ENCODE data around the gene TRIM32. TPM values are rescaled to one million over a fixed set of nuclear protein-coding genes. Genes with fewer than 3 reads are reported as not detected.

Gene TRIM32
- total and polyA plus RNA-seq, 2 donors (not counting 1 experiment from before 2014, with no cell fraction given): 3.6 to 14.1 TPM

- H4K20me1 ChIP-seq (ENCODE audit: control insufficient read depth, insufficient read depth, low read length, poor library complexity, severe bottlenecking): no peaks in the 10 kb centered on the region
- H3K4me3 Mint-ChIP-seq: no peak overlapping the region
- no peak overlapping the region for H3K27ac Mint-ChIP-seq
- H3K4me1 Mint-ChIP-seq: no peaks in the 10 kb centered on the region
- peaks cover 0 to 23% (median 20%) of the 10 kb centered on the region in 3 donors for H3K9me3 ChIP-seq (ENCODE audit: control extremely low read depth in 1 of 3, control insufficient read depth in 2 of 3, insufficient read depth in 1 of 3, low read length in 2 of 3)
- TF ChIP-seq EZH2 (IDR thresholded peaks at IDR 0.05; ENCODE audit: borderline replicate concordance, insufficient read depth, low read depth, low read length, poor library complexity, severe bottlenecking) (no peak), CTCF (IDR thresholded peaks at IDR 0.05) (no peak)
- H3K9ac ChIP-seq (ENCODE audit: low read length): no peak overlapping the region
- H2AFZ ChIP-seq (ENCODE audit: insufficient read depth, low read depth, low read length, poor library complexity, severe bottlenecking): no peak overlapping the region
- WGBS (ENCODE audit: insufficient coverage): 100% methylated on average over 1 of the region's 1 CpG
- no peak overlapping the region for H3K27ac ChIP-seq (ENCODE audit: low read length in 2 of 2)
- H3K9me3 Mint-ChIP-seq (ENCODE audit: insufficient read depth): peaks cover 8% of the 10 kb centered on the region
- ATAC-seq (ENCODE audit: low read depth) (no peak), DNase-seq (no peak)
- H3K79me2 ChIP-seq (ENCODE audit: control insufficient read depth, insufficient read depth, low read length): no peaks in the 10 kb centered on the region
- H3K4me2 ChIP-seq (replicated peaks; ENCODE audit: low read depth, low read length, poor library complexity, severe bottlenecking): no peak overlapping the region
- POLR2A ChIA-PET: no interaction called here
- no peaks in the 10 kb centered on the region for H3K4me1 ChIP-seq (ENCODE audit: control insufficient read depth in 2 of 2, insufficient read depth in 2 of 2, low read length in 2 of 2)
- CTCF ChIA-PET: no interaction called here
- H3K27me3 ChIP-seq (replicated peaks in 1 of 4; ENCODE audit: control extremely low read depth in 1 of 4, control insufficient read depth in 3 of 4, insufficient read depth in 4 of 4, low read length in 3 of 4): peaks cover 0 to 3% (median 0%) of the 10 kb centered on the region in 4 experiments
- intact Hi-C loops (cut with micrococcal nuclease): no loop called here
- H3K4me3 ChIP-seq (ENCODE audit: control extremely low read depth in 1 of 5, extremely low read depth in 1 of 5, insufficient read depth in 1 of 5, low read depth in 2 of 5, low read length in 4 of 5): no peak overlapping the region
- H3K27me3 Mint-ChIP-seq: no peaks in the 10 kb centered on the region
- no peaks in the 10 kb centered on the region for H3K36me3 ChIP-seq (replicated peaks in 1 of 2; ENCODE audit: control extremely low read depth in 1 of 2, control insufficient read depth in 1 of 2, extremely low read depth in 1 of 2, insufficient read depth in 2 of 2, low read length in 1 of 2)
Observed at GRCh38 chr9:116673375-116673774, 13.7 kb upstream of the TRIM32 start.

DNA sequence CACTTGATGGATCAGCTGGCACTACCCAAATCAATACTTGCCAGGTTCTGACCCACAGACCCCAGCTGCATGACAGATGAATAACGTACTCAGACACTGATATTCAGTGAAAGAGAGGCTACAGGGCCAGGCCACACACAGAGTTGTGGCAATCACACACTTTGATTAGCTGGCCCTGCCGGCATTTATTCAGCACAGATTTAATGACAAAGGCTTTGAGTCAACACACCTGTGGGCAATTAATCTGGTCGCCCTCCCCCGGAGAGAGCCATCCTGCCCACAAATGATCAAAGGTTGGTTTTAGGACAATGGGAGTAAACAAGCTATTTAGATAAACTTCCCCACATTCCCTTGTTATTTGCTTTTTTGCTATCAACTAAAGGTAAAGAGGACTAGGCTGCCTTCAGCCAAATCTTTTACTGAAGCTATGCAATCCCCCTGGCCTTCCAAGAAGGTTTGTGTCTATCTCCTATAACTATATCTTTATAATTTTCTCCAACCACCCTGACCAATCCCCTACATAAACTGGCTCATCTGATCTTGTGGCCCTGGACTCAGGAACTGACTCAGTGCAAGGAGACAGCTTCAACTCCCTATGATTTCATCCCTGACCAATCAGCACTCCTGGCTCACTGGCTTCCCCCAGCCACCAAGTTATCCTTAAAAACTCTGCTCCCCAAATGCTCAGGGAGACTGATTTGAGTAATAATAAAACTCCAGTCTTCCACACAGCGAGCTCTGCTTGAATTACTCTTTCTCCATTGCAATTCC lies 12.7 kb upstream of the TRIM32 start:
- H3K9me3 Mint-ChIP-seq (ENCODE audit: insufficient read depth): peaks cover 8% of the 10 kb centered on the region
- DNase-seq: no peak
- H3K27me3 Mint-ChIP-seq: no peaks in the 10 kb centered on the region
- H3K27ac ChIP-seq (ENCODE audit: low read length in 2 of 2): no peak overlapping the region
- no peak overlapping the region for H3K4me3 Mint-ChIP-seq
- H3K4me1 Mint-ChIP-seq: no peaks in the 10 kb centered on the region
- WGBS (ENCODE audit: insufficient coverage): 98% methylated on average over 3 of the region's 5 CpGs
- H3K4me3 ChIP-seq (ENCODE audit: control extremely low read depth in 1 of 5, extremely low read depth in 1 of 5, insufficient read depth in 1 of 5, low read depth in 2 of 5, low read length in 4 of 5): no peak overlapping the region
- no peaks in the 10 kb centered on the region for H3K79me2 ChIP-seq (ENCODE audit: control insufficient read depth, insufficient read depth, low read length)
- ChIA-PET POLR2A (no interaction called here), CTCF (no interaction called here)
- intact Hi-C loops (cut with micrococcal nuclease): no loop called here
- H3K27me3 ChIP-seq (replicated peaks in 1 of 4; ENCODE audit: control extremely low read depth in 1 of 4, control insufficient read depth in 3 of 4, insufficient read depth in 4 of 4, low read length in 3 of 4): peaks cover 0 to 3% (median 0%) of the 10 kb centered on the region in 4 experiments
- H3K4me2 ChIP-seq (replicated peaks; ENCODE audit: low read depth, low read length, poor library complexity, severe bottlenecking): no peak overlapping the region
- no peaks in the 10 kb centered on the region for H3K4me1 ChIP-seq (ENCODE audit: control insufficient read depth in 2 of 2, insufficient read depth in 2 of 2, low read length in 2 of 2)
- peaks cover 0 to 23% (median 20%) of the 10 kb centered on the region in 3 donors for H3K9me3 ChIP-seq (ENCODE audit: control extremely low read depth in 1 of 3, control insufficient read depth in 2 of 3, insufficient read depth in 1 of 3, low read length in 2 of 3)
- TF ChIP-seq CTCF (IDR thresholded peaks at IDR 0.05): no peak
- no peak for TF ChIP-seq EZH2 (IDR thresholded peaks at IDR 0.05; ENCODE audit: borderline replicate concordance, insufficient read depth, low read depth, low read length, poor library complexity, severe bottlenecking)
- no peaks in the 10 kb centered on the region for H4K20me1 ChIP-seq (ENCODE audit: control insufficient read depth, insufficient read depth, low read length, poor library complexity, severe bottlenecking)
- no peaks in the 10 kb centered on the region for H3K36me3 ChIP-seq (replicated peaks in 1 of 2; ENCODE audit: control extremely low read depth in 1 of 2, control insufficient read depth in 1 of 2, extremely low read depth in 1 of 2, insufficient read depth in 2 of 2, low read length in 1 of 2)
- ATAC-seq (ENCODE audit: low read depth): no peak
- no peak overlapping the region for H3K27ac Mint-ChIP-seq
- no peak overlapping the region for H2AFZ ChIP-seq (ENCODE audit: insufficient read depth, low read depth, low read length, poor library complexity, severe bottlenecking)
- no peak overlapping the region for H3K9ac ChIP-seq (ENCODE audit: low read length)
